Lower lobe of right lung (tissue), 2 donors: Measurements from ENCODE around the gene RASEF. TPM values are rescaled to one million over a fixed set of nuclear protein-coding genes. Genes with fewer than 3 reads are reported as not detected.

Experiments
- ATAC-seq, 2 donors: fragments of 200-7000 bp; cut with Tn5 transposase; one replicate each; pipeline ENCODE4 v1.9.1; 2020 to 2022; ENCODE audit warnings: mild to moderate bottlenecking in 2 of 2, moderate library complexity in 2 of 2
- DNase-seq: peaks from one replicate; pipeline ENCODE4 v3.0.0-alpha.2; 2020
- H3K27ac ChIP-seq: fragments of 200-600 bp; one replicate; pipeline ENCODE4 v1.8.0; 2022
- H3K27me3 ChIP-seq: fragments of 200-600 bp; one replicate; pipeline ENCODE4 v1.8.0; 2022; ENCODE audit warnings: low read depth
- H3K36me3 ChIP-seq: fragments of 200-600 bp; one replicate; pipeline ENCODE4 v1.8.0; 2022; ENCODE audit warnings: mild to moderate bottlenecking
- H3K4me1 ChIP-seq: fragments of 200-600 bp; one replicate; pipeline ENCODE4 v1.8.0; 2022
- H3K4me3 ChIP-seq: fragments of 200-600 bp; one replicate; pipeline ENCODE4 v1.8.0; 2022; ENCODE audit warnings: mild to moderate bottlenecking
- H3K9me3 ChIP-seq: fragments of 200-600 bp; one replicate; pipeline ENCODE4 v1.8.0; 2022
- CTCF ChIP-seq: fragments of 200-600 bp; IDR thresholded peaks from one replicate; pipeline ENCODE4 v1.8.0; 2022; ENCODE audit warnings: antibody characterized with exemption, mild to moderate bottlenecking
- intact Hi-C: fragments of 100-400 bp; cut with DNase I; formaldehyde crosslinking; loops from one replicate; pipeline ENCODE4 v1.11.0; 2022
- total RNA-seq: library from RNA; stranded (reverse); fragmentation: NEBNext Ultra II Directional; extraction: Animal tissue kit (Norgen Biotek cat#: 25700); gene quantifications from one replicate; pipeline ENCODE4 v1.2.1, GENCODE V29; 2021
- donor health status: DM: no; HTN: yes; CAD: no; lungs with severe emphysema.

RASEF gene
- total RNA-seq, 1 donor from 2014 or later: 11.5 TPM

- Histone ChIP-seq H3K27me3 (no peaks in the 10 kb centered on the region), H3K4me1 (no peaks in the 10 kb centered on the region), H3K27ac (no peak overlapping the region), H3K9me3 (no peaks in the 10 kb centered on the region), H3K36me3 (no peaks in the 10 kb centered on the region), H3K4me3 (no peak overlapping the region)
- ATAC-seq (no peak), DNase-seq (no peak)
- TF ChIP-seq CTCF: no peak
- intact Hi-C loops: no loop called here
Measured at GRCh38 chr9:83030391-83031107, 32.4 kb downstream of the RASEF start.

GRCh38 chr9:83029531-83030137, 33.3 kb downstream of the RASEF start:
- Histone ChIP-seq H3K4me3 (no peak overlapping the region), H3K27ac (no peak overlapping the region), H3K4me1 (no peaks in the 10 kb centered on the region), H3K36me3 (no peaks in the 10 kb centered on the region), H3K27me3 (no peaks in the 10 kb centered on the region), H3K9me3 (no peaks in the 10 kb centered on the region)
- DNase-seq (no peak), ATAC-seq (no peak)
- intact Hi-C loops: no loop called here
- TF ChIP-seq CTCF: no peak

- no peak overlapping the region for H3K4me3 ChIP-seq
- intact Hi-C loops: no loop called here
- H3K36me3 ChIP-seq: no peaks in the 10 kb centered on the region
- no peaks in the 10 kb centered on the region for H3K4me1 ChIP-seq
- no peak overlapping the region for H3K27ac ChIP-seq
- no peak for ATAC-seq
- H3K27me3 ChIP-seq: no peaks in the 10 kb centered on the region
- TF ChIP-seq CTCF: no peak
- no peaks in the 10 kb centered on the region for H3K9me3 ChIP-seq
- DNase-seq: no peak
Measured at GRCh38 chr9:83027153-83027891, 35.6 kb downstream of the RASEF start.

GRCh38 chr9:83024506-83025125, 38.3 kb downstream of the RASEF start:
- Histone ChIP-seq H3K4me1 (no peaks in the 10 kb centered on the region), H3K27ac (no peak overlapping the region), H3K9me3 (no peaks in the 10 kb centered on the region), H3K27me3 (no peaks in the 10 kb centered on the region), H3K4me3 (no peak overlapping the region), H3K36me3 (no peaks in the 10 kb centered on the region)
- DNase-seq (no peak), ATAC-seq (no peak)
- intact Hi-C loops: no loop called here
- no peak for TF ChIP-seq CTCF

- H3K27me3 ChIP-seq: no peaks in the 10 kb centered on the region
- intact Hi-C loops: no loop called here
- no peak overlapping the region for H3K4me3 ChIP-seq
- no peak overlapping the region for H3K27ac ChIP-seq
- H3K36me3 ChIP-seq: no peaks in the 10 kb centered on the region
- no peak for DNase-seq
- TF ChIP-seq CTCF: no peak
- no peak for ATAC-seq
- no peaks in the 10 kb centered on the region for H3K4me1 ChIP-seq
- H3K9me3 ChIP-seq: no peaks in the 10 kb centered on the region
Measured at GRCh38 chr9:83023151-83023550, 39.8 kb downstream of the RASEF start.
